ENCODE measurements around the gene CYBA.
A peak's percentile ranks its signal among the peaks of the same experiment; 100 is the strongest.

Gene CYBA
- long read RNA-seq, transcript CYBA-201 (6 exons, 797 nt) = major isoform, 6 of 6 reads
- long read RNA-seq, partial matches to known transcripts = 0 of 6 reads
- long read RNA-seq, other reads (novel, unspliced or antisense) = 0 of 6 reads

GRCh38 chr16:88650749-88651275 is at the start of gene CYBA:
TSS of gene CYBA (minus strand) at chr16:88651053. CDS start at chr16:88651013, 40 bp downstream.
- H3K27me3 ChIP-seq (ENCODE audit: insufficient read depth, poor library complexity, severe bottlenecking) = no peaks in the 10 kb centered on the region
- peak within 1 kb of the TSS; percentile 98 for H3K27ac ChIP-seq (replicated peaks)
- TF ChIP-seq GABPA (IDR thresholded peaks at IDR 0.05; ENCODE audit: low read depth) (no peak), POLR2AphosphoS5 (IDR thresholded peaks at IDR 0.05; ENCODE audit: low read depth) (peak; percentile 64; the same call in 1 of the 2 replicates), SPI1 (IDR thresholded peaks at IDR 0.05; ENCODE audit: borderline replicate concordance, low read depth) (no peak; the same call in 1 of the 2 replicates)
- H3K4me3 ChIP-seq (replicated peaks; ENCODE audit: insufficient read depth, low read length) = peak within 1 kb of the TSS; percentile 77
- DNase-seq (ENCODE audit: low read depth in 1 of 2, low spot score in 1 of 2) = peak; percentile 67 to 71

- DNase-seq (ENCODE audit: low read depth in 1 of 2, low spot score in 1 of 2) = no peak
- TF ChIP-seq SPI1 (IDR thresholded peaks at IDR 0.05; ENCODE audit: borderline replicate concordance, low read depth) = no peak
- TF ChIP-seq, protein P1, sequence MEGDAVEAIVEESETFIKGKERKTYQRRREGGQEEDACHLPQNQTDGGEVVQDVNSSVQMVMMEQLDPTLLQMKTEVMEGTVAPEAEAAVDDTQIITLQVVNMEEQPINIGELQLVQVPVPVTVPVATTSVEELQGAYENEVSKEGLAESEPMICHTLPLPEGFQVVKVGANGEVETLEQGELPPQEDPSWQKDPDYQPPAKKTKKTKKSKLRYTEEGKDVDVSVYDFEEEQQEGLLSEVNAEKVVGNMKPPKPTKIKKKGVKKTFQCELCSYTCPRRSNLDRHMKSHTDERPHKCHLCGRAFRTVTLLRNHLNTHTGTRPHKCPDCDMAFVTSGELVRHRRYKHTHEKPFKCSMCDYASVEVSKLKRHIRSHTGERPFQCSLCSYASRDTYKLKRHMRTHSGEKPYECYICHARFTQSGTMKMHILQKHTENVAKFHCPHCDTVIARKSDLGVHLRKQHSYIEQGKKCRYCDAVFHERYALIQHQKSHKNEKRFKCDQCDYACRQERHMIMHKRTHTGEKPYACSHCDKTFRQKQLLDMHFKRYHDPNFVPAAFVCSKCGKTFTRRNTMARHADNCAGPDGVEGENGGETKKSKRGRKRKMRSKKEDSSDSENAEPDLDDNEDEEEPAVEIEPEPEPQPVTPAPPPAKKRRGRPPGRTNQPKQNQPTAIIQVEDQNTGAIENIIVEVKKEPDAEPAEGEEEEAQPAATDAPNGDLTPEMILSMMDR (IDR thresholded peaks at IDR 0.05; ENCODE audit: insufficient read depth, low read length) = no peak
- TF ChIP-seq POLR2AphosphoS5 (IDR thresholded peaks at IDR 0.05; ENCODE audit: low read depth) = no peak
- H3K27ac ChIP-seq (replicated peaks) = peak overlapping the region; percentile 94
- no peaks in the 10 kb centered on the region for H3K27me3 ChIP-seq (ENCODE audit: insufficient read depth, poor library complexity, severe bottlenecking)
- 0 out of 2 replicates have a peak overlapping the region, but pooled peaks have one; percentile 16 for H3K4me3 ChIP-seq (replicated peaks; ENCODE audit: insufficient read depth, low read length)
Observed at GRCh38 chr16:88700322-88700635, 49.4 kb upstream of the CYBA start.

DNA sequence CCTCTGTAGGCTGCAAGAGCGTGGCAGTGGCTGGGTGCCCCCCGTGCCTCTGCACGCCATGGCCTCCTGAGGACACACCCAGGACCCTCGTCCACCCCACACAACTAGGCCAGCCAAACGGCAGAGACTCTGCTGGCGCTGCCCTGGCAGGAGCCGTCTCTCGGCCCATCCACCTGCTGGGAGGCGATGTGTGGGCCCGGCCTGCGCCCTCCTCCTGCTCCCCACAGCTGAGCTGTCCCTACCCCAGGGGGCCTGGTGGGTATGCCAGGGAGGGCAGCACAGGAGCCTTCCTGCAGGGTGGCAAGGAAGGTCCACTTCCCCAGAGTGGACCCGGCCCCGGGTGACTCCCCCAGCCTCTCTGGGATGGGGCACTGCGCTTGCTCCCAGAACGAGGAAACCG is 48.3 kb upstream of the CYBA start:
- no peak for DNase-seq (ENCODE audit: low read depth in 1 of 2, low spot score in 1 of 2)
- Histone ChIP-seq H3K27me3 (ENCODE audit: insufficient read depth, poor library complexity, severe bottlenecking) (no peaks in the 10 kb centered on the region), H3K27ac (replicated peaks) (no peak overlapping the region), H3K4me3 (replicated peaks; ENCODE audit: insufficient read depth, low read length) (no peak overlapping the region)
- TF ChIP-seq, protein P1 (IDR thresholded peaks at IDR 0.05; ENCODE audit: insufficient read depth, low read length) = no peak
- no peak for TF ChIP-seq GABPA (IDR thresholded peaks at IDR 0.05; ENCODE audit: low read depth)
- TF ChIP-seq POLR2AphosphoS5 (IDR thresholded peaks at IDR 0.05; ENCODE audit: low read depth) = no peak
- TF ChIP-seq, protein P2, sequence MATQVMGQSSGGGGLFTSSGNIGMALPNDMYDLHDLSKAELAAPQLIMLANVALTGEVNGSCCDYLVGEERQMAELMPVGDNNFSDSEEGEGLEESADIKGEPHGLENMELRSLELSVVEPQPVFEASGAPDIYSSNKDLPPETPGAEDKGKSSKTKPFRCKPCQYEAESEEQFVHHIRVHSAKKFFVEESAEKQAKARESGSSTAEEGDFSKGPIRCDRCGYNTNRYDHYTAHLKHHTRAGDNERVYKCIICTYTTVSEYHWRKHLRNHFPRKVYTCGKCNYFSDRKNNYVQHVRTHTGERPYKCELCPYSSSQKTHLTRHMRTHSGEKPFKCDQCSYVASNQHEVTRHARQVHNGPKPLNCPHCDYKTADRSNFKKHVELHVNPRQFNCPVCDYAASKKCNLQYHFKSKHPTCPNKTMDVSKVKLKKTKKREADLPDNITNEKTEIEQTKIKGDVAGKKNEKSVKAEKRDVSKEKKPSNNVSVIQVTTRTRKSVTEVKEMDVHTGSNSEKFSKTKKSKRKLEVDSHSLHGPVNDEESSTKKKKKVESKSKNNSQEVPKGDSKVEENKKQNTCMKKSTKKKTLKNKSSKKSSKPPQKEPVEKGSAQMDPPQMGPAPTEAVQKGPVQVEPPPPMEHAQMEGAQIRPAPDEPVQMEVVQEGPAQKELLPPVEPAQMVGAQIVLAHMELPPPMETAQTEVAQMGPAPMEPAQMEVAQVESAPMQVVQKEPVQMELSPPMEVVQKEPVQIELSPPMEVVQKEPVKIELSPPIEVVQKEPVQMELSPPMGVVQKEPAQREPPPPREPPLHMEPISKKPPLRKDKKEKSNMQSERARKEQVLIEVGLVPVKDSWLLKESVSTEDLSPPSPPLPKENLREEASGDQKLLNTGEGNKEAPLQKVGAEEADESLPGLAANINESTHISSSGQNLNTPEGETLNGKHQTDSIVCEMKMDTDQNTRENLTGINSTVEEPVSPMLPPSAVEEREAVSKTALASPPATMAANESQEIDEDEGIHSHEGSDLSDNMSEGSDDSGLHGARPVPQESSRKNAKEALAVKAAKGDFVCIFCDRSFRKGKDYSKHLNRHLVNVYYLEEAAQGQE (IDR thresholded peaks at IDR 0.05; ENCODE audit: insufficient replicate concordance, low read depth) = no peak
- TF ChIP-seq SPI1 (IDR thresholded peaks at IDR 0.05; ENCODE audit: borderline replicate concordance, low read depth) = no peak

DNA sequence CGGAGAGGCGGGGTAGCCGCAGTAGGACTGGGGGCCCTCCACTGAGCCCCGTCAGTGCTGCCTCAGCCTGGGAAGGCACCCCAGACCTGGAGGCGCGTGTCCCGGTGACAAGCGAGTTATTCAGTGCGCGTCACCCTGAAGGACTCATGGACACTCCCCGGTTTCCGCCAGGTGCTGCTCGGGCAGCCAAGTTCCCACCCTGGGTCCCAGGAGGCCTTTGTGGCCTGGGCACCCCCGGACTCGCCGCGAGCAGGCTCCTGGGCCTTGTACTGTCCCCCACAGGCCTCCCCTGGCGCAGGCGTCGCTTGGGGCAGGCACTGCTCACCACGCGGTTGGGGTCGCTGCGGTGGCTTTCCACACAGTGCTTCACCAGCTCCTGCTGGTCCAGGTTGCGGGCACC is 47.8 kb upstream of the CYBA start:
- Histone ChIP-seq H3K4me3 (replicated peaks; ENCODE audit: insufficient read depth, low read length) (no peak overlapping the region), H3K27me3 (ENCODE audit: insufficient read depth, poor library complexity, severe bottlenecking) (no peaks in the 10 kb centered on the region), H3K27ac (replicated peaks) (no peak overlapping the region)
- TF ChIP-seq, protein P2 (IDR thresholded peaks at IDR 0.05; ENCODE audit: insufficient replicate concordance, low read depth) = no peak
- TF ChIP-seq, protein P1 (IDR thresholded peaks at IDR 0.05; ENCODE audit: insufficient read depth, low read length) = no peak
- TF ChIP-seq SPI1 (IDR thresholded peaks at IDR 0.05; ENCODE audit: borderline replicate concordance, low read depth) = no peak
- TF ChIP-seq POLR2AphosphoS5 (IDR thresholded peaks at IDR 0.05; ENCODE audit: low read depth) = no peak
- TF ChIP-seq GABPA (IDR thresholded peaks at IDR 0.05; ENCODE audit: low read depth) = no peak
- DNase-seq (ENCODE audit: low read depth in 1 of 2, low spot score in 1 of 2) = no peak

Data from HL-60 (cell line).